Effector memory CD4-positive, alpha-beta T cell (primary cell): Measurements from ENCODE around the gene SIK1.
"Not testable (repeated sequence)": the region's sequence is repeated elsewhere in the genome, so short reads cannot be mapped to it uniquely, and the experiment has no call there.

ENCODE experiments used
- DNase-seq, 3 donors: peaks; one replicate each; pipeline ENCODE4 v3.0.0-alpha.2; 2020
- H3K27ac ChIP-seq: 2 replicates; pipeline ENCODE4 v1.7.0; 2013; ENCODE audit warnings: mild to moderate bottlenecking, low read length, moderate library complexity; ENCODE audit not compliant: insufficient read depth, poor library complexity, severe bottlenecking
- H3K27me3 ChIP-seq: replicated peaks from 2 replicates; pipeline ENCODE4 v1.7.0; 2013; ENCODE audit warnings: mild to moderate bottlenecking, low read length; ENCODE audit not compliant: insufficient read depth, control insufficient read depth, poor library complexity, severe bottlenecking
- H3K36me3 ChIP-seq: 2 replicates; pipeline ENCODE4 v1.7.0; 2013; ENCODE audit warnings: mild to moderate bottlenecking, low read length, moderate library complexity; ENCODE audit not compliant: control insufficient read depth, insufficient read depth
- H3K4me1 ChIP-seq: 2 replicates; pipeline ENCODE4 v1.7.0; 2013; ENCODE audit warnings: low read length, mild to moderate bottlenecking; ENCODE audit not compliant: control insufficient read depth, insufficient read depth, poor library complexity, severe bottlenecking
- H3K4me3 ChIP-seq: 2 replicates; pipeline ENCODE4 v1.7.0; 2013; ENCODE audit warnings: low read length, low read depth, mild to moderate bottlenecking; ENCODE audit not compliant: insufficient read depth, poor library complexity, severe bottlenecking
- H3K9me3 ChIP-seq: 2 replicates; pipeline ENCODE4 v1.7.0; 2013; ENCODE audit warnings: mild to moderate bottlenecking, low read length, moderate library complexity; ENCODE audit not compliant: control insufficient read depth

Gene SIK1

DNA sequence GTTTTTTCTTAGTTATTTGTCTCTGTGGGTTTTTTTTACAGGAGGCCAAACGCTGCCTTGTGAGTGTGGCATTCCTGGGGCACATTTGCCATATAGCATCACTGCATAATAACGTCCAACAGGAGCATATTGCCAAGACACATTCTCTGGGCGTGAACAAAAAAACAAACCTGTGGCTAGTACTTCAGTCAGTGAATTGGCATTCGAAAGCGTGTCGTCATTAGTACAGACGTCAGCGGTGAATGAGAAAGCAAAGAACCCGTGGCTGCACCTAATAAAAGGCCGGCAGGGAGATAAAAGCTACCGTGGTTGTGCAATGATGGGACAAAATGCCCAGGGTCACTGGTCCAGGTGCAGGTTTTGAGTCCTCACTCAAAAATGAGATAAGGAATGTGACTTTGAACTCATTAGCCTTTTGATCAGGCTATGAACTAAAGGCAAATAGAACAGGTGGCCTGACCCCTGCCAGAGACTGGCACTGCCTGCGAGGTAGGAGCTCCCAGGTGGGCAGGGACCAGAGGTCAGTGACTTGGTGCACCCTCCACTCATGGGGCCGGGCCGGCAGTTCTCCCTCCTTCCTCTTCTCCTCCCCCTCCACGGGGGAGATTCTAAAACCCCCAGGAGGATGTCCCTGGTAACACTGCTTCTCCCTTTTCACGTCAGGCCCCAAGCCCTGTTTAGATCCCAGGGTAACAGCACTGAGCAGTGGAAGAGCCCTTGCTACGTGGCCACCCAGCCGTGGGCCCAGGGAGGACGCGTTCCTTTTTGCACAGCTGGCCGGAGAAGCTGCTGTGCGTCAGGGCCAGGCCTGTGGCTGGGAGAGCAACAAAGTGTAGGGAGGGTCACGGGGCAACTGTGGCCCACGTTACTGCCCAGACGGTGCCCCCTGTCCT is 14.2 kb upstream of the SIK1 start:
- not testable (repeated sequence) for H3K4me3 ChIP-seq, H3K9me3 ChIP-seq, H3K27ac ChIP-seq, H3K36me3 ChIP-seq, H3K4me1 ChIP-seq, DNase-seq, H3K27me3 ChIP-seq

DNA sequence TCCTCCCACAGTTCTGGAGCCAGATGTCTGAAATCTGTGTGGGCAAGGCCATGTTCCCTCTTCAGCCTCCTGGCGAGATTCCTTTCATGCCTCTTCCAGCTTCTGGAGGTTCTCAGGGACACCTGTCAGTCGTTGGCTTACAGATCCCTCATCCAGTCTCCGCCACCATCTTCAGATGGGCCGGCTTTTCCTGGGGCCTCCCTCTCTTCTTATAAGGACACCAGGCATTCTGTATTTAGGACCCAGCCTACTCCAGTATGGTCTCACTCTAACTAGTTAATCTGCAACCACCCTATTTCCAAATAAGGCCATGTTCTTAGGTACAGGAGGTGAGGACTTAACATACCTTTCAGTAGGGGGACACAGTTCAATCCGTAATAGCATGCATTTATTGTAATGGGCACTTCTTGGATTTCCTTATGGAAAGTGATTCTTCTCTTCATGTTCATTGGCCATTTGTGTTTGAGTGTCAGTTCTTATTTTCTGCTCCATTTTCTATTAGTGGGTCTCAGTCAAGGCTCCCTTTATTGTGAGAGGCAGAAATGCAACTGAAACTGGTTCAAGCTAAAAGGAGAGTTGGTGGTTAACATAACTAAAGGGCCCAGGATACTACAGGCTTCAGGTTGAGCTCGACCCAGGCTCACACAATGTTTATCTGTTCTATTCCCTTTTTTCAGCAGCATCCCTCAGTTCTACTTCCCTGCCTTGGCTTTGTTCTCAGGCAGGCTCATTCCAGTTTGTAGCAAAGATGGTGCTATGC is 12.6 kb upstream of the SIK1 start:
- H3K36me3 ChIP-seq, H3K4me1 ChIP-seq, H3K4me3 ChIP-seq, H3K27me3 ChIP-seq, DNase-seq, H3K27ac ChIP-seq, H3K9me3 ChIP-seq: not testable (repeated sequence)

DNA sequence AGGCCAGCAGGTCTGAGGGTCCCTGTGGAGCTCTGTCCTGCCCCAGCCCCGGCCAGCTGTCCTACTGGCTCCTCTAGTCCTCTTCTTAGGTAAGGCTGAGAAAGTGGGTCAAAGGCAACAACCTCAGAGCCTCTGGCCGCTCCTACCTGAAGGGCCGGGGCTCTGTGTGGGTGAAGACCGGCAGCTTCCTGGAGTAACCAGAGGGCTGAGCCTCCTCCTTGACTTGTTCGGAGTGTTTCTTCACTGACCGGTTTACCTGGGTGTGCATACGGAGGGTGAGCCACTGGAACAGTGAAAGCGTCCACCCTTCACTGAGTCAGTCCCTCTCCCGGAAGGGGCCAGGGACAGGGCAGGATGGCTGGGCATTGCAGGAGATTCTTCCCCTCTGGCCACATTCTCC is 9.3 kb upstream of the SIK1 start:
- DNase-seq, H3K4me1 ChIP-seq, H3K27ac ChIP-seq, H3K36me3 ChIP-seq, H3K9me3 ChIP-seq, H3K4me3 ChIP-seq, H3K27me3 ChIP-seq: not testable (repeated sequence)

DNA sequence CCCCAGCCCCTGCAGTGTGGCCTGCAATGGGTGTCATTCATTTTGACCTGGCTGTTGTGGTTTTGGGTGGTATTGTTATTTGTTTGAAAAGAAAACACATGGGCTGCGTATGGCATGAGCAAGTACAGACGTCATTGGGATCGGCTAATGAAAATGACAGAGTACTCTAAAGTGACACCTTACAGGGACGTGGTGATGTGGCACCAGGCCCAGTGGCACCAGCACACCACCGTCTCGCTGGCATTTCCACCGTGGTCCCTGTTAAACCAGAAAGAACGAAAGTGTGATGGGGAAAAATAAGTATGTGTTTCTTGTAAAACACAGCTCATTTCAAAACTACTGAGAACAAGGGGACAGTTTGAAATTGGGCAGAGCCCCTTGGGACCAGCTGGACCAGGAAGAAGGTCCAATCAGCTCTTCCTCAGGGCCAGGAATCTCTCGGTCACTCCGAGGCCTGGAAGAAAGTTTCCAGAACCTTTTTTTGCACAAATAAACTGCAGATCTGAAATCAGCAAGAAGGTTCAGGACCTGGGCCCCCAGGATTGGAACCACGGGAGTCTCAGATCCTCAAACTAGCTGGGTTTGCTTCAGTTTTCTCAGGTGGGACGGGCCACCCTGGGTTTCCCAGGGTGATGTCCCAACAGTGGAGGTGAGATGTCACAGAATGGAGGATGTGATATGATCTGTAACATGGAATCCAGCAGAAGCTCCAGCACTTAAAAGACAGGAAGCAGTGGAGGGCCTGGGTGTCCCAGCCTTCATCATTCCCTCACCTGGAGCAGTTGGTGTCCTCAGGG is 6.6 kb upstream of the SIK1 start:
- not testable (repeated sequence) for H3K36me3 ChIP-seq, H3K4me1 ChIP-seq, H3K9me3 ChIP-seq, DNase-seq, H3K27ac ChIP-seq, H3K27me3 ChIP-seq, H3K4me3 ChIP-seq

DNA sequence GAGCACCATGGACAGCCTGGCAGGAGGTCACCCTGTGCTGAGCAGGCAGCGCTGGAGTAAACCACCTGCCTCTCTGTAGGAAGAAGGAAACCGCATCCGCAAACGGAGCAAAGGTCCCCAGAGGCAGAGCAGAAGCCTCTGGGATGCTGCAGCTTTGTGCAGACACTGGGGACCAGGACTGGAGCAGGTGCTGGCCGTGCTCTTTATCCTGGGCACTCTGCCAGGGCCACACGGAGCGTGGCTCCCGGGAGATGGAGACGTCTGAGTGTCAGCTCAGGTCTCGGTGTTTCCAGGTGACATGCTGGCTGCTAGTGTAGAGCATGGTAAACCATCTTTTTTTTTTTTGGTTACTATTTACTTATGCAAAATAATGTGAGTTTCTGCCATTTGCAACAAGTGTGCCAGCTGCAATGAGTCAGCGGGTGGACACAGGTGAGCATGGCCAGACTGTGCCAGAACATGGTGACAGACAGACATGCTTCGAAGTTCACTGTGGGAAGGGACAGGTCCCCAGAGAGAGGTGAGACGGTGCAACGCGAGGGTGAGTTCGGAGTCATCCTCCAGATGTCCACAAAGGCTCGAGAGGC is 4.0 kb upstream of the SIK1 start:
- not testable (repeated sequence) for H3K27ac ChIP-seq, H3K27me3 ChIP-seq, H3K9me3 ChIP-seq, H3K4me3 ChIP-seq, H3K36me3 ChIP-seq, DNase-seq, H3K4me1 ChIP-seq

DNA sequence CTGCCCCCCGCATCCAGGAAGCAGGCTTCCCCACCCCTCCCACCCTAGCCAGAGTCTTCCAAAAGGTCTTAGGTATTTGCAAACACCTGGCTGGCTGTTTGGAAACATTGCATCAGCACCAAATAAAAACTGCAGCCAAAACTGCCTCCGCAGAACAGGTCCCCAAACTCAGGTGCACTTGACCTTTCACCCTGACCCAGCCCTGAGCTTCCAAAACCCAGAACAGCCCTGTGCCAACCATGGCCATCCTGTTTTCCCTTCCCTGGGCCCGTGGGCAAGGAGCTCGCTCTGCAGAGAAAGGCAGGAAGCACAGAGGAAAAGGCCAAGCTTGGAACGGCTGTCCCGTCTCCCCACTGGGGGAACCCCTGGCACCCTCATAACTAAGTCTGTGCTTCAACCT is 2.0 kb upstream of the SIK1 start:
- not testable (repeated sequence) for H3K36me3 ChIP-seq, DNase-seq, H3K4me3 ChIP-seq, H3K27ac ChIP-seq, H3K9me3 ChIP-seq, H3K27me3 ChIP-seq, H3K4me1 ChIP-seq

DNA sequence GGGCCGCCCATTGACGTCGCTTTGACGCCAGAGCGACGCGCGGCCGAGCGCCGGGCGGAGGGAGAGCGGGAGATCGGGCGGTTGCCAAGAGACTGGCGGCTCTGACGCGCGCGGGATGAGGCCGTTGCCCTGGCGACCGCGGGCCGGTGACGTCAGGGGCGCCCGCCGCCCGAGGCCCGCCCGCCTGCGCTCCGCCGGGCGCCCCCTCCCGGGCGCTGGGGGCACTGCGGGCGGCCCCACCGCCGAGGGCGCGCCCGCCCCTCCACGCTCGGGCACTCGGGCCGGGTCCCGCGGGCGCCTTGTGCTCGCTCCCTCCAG is 270 bp upstream of the SIK1 start:
- not testable (repeated sequence) for H3K27me3 ChIP-seq, H3K4me1 ChIP-seq, DNase-seq, H3K27ac ChIP-seq, H3K36me3 ChIP-seq, H3K9me3 ChIP-seq, H3K4me3 ChIP-seq

DNA sequence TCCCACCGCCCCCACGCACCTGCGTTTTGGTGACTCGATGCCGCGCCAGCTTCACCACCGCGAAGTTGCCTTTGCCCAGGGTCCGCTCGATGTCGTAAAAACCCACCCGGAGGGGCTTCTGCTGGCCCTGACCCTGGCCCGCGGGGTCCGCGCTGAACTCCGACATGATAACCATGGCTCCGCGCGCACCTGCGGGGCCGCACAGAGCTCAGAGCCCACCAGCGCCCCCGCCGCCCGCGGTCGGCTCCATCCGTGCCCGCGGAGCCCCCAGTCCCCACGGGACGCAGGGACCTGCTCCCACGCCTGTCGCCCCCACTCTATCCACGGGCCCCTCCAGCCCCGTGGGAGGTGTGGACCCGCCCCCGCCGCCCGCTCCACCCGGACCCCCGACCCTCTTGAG is 927 bp downstream of the SIK1 start:
- H3K27ac ChIP-seq, H3K36me3 ChIP-seq, DNase-seq, H3K4me3 ChIP-seq, H3K9me3 ChIP-seq, H3K4me1 ChIP-seq, H3K27me3 ChIP-seq: not testable (repeated sequence)

DNA sequence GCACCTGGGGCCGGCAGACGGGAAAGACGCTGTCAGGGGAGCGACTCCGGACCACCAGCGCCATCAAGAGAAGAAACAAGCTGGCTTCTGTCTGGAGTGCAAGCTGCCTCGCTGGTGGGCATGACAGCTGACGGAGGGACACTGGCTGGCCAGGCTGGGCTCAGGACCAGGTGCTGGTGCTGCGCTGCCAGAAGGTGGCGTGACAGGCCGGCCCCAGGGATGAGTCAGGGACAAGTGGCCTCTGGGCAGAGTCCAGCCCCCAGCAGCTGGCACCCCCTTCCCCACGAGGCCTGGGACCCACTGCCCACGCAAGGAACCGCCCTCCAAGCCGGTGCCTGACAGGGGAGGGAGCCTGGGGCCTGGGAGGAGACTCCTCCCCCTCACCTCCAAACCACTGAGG is 7.5 kb downstream of the SIK1 start:
- not testable (repeated sequence) for H3K4me3 ChIP-seq

More for the DNA sequence above, 7.5 kb downstream of the SIK1 start:
- H3K36me3 ChIP-seq, H3K4me1 ChIP-seq, H3K27ac ChIP-seq, H3K9me3 ChIP-seq, H3K27me3 ChIP-seq, DNase-seq: not testable (repeated sequence)
